A549 (cell line): ENCODE data around the gene RNASEH1. TPM values are rescaled to one million over a fixed set of nuclear protein-coding genes. Genes with fewer than 3 reads are reported as not detected.

Experiments used
- ATAC-seq, 2 experiments: fragments of 200-7000 bp in 1 of 2; fragments of >200 bp in 1 of 2; cut with Nextera tagmentation in 1 of 2; cut with Tn5 transposase in 1 of 2; 3 replicates each; pipeline versions ENCODE4 v1.8.0 to v1.9.1; 2018 to 2020; ENCODE audit warnings: mild to moderate bottlenecking in 1 of 2, moderate library complexity in 1 of 2
- CTCF ChIA-PET: fragments of 300-600 bp; sonication (Branson Sonifier 250); formaldehyde crosslinking; extraction: SDS; loops from one replicate; lab custom pipeline; 2021; ENCODE audit warnings: antibody characterized with exemption, inconsistent platforms; lab: Yijun Ruan, JAX
- POLR2A ChIA-PET: fragments of 350-600 bp; formaldehyde crosslinking; extraction: SDS; loops from one replicate; lab custom pipeline; 2021; ENCODE audit warnings: antibody characterized with exemption, inconsistent platforms; lab: Yijun Ruan, JAX
- DNase-seq, 2 experiments: peaks; one replicate each; pipeline versions ENCODE4 v3.0.0 to v3.0.0-alpha.2; 2011 to 2016; ENCODE audit warnings: low read depth in 1 of 2, low spot score in 1 of 2
- FAIRE-seq: peaks from 2 replicates; lab custom pipeline; 2011; peaks lifted over from hg19 to GRCh38; lab: Jason Lieb, UNC
- H3K27ac ChIP-seq, 2 experiments: fragments of >200 bp; sonication (Bioruptor Twin); formaldehyde crosslinking; 3 replicates each; pipeline ENCODE4 v1.5.1; 2016 to 2017
- H3K4me1 ChIP-seq: fragments of >200 bp; sonication (Bioruptor Twin); formaldehyde crosslinking; 3 replicates; pipeline ENCODE4 v1.6.1; 2016
- H3K4me2 ChIP-seq: fragments of >200 bp; sonication (Bioruptor Twin); formaldehyde crosslinking; 3 replicates; pipeline ENCODE4 v1.6.1; 2016
- H3K4me3 ChIP-seq: fragments of >200 bp; sonication (Bioruptor Twin); formaldehyde crosslinking; 3 replicates; pipeline ENCODE4 v1.5.1; 2016
- H3K9me3 ChIP-seq: fragments of >200 bp; sonication (Bioruptor Twin); formaldehyde crosslinking; 3 replicates; pipeline ENCODE4 v1.6.1; 2016
- ATOH8 ChIP-seq: fragments of 250-450 bp; sonication (Bioruptor Pico); IDR thresholded peaks from 2 replicates; pipeline ENCODE4 v1.5.0; 2020; ENCODE audit warnings: low read depth, mild to moderate bottlenecking, moderate library complexity
- CTCF ChIP-seq: fragments of >200 bp; sonication (Bioruptor Twin); formaldehyde crosslinking; IDR thresholded peaks from 3 replicates; pipeline ENCODE4 v1.5.1; 2016
- E2F6 ChIP-seq: IDR thresholded peaks from 2 replicates; pipeline ENCODE4 v1.6.1; 2012; ENCODE audit warnings: low read depth, borderline replicate concordance
- EHF ChIP-seq: fragments of 250-450 bp; sonication (Bioruptor Pico); IDR thresholded peaks from 2 replicates; pipeline ENCODE4 v1.5.0; 2020; ENCODE audit warnings: mild to moderate bottlenecking
- EP300 ChIP-seq, 2 experiments: fragments of >200 bp; sonication (Bioruptor Twin); formaldehyde crosslinking; IDR thresholded peaks; 2 replicates in 1 of 2; 3 replicates in 1 of 2; pipeline ENCODE4 v1.6.1; 2016 to 2017
- ESRRA ChIP-seq: fragments of 150-350 bp; IDR thresholded peaks from 2 replicates; pipeline ENCODE4 v1.6.1; 2014; ENCODE audit warnings: mild to moderate bottlenecking, low read length, borderline replicate concordance
- FOSL2 ChIP-seq, 2 experiments: fragments of 450-650 bp in 1 of 2; fragments of >200 bp in 1 of 2; sonication (Bioruptor Twin) in 1 of 2; formaldehyde crosslinking; IDR thresholded peaks; 2 replicates each; pipeline versions ENCODE4 v1.5.0 to v1.6.1; 2016 to 2020; ENCODE audit warnings: mild to moderate bottlenecking in 1 of 2, moderate library complexity in 1 of 2
- FOXS1 ChIP-seq: fragments of 250-450 bp; sonication (Bioruptor Pico); IDR thresholded peaks from 2 replicates; pipeline ENCODE4 v1.5.0; 2020; ENCODE audit warnings: mild to moderate bottlenecking, moderate library complexity
- HMGXB4 ChIP-seq: fragments of 250-450 bp; sonication (Bioruptor Pico); IDR thresholded peaks from 2 replicates; pipeline ENCODE4 v1.5.0; 2021; ENCODE audit warnings: mild to moderate bottlenecking, moderate library complexity, borderline replicate concordance
- HOXB13 ChIP-seq: fragments of 250-450 bp; sonication (Bioruptor Pico); IDR thresholded peaks from 2 replicates; pipeline ENCODE4 v1.5.0; 2020; ENCODE audit warnings: low read depth, mild to moderate bottlenecking, moderate library complexity
- JUN ChIP-seq, 2 experiments: fragments of >200 bp; sonication (Bioruptor Twin); formaldehyde crosslinking; IDR thresholded peaks; 2 replicates in 1 of 2; 3 replicates in 1 of 2; pipeline ENCODE4 v1.6.1; 2016 to 2017
- KDM5A ChIP-seq: fragments of 200-600 bp; sonication (generic); IDR thresholded peaks from 2 replicates; pipeline ENCODE4 v1.6.1; 2016; ENCODE audit warnings: antibody characterized with exemption, mild to moderate bottlenecking
- MAFK ChIP-seq: fragments of 450-650 bp; IDR thresholded peaks from 2 replicates; pipeline ENCODE4 v1.6.1; 2014; ENCODE audit not compliant: partially characterized antibody
- MAX ChIP-seq: IDR thresholded peaks from 2 replicates; pipeline ENCODE4 v1.6.1; 2012
- NPAS2 ChIP-seq: fragments of 250-450 bp; sonication (Bioruptor Pico); IDR thresholded peaks from 2 replicates; pipeline ENCODE4 v1.8.0; 2022; ENCODE audit warnings: mild to moderate bottlenecking, moderate library complexity, borderline replicate concordance
- NR3C1 ChIP-seq: fragments of >200 bp; sonication (Bioruptor Twin); formaldehyde crosslinking; IDR thresholded peaks from 3 replicates; pipeline ENCODE4 v1.6.1; 2017
- PBX3 ChIP-seq: IDR thresholded peaks from 2 replicates; pipeline ENCODE4 v1.6.1; 2012
- RARB ChIP-seq: fragments of 250-450 bp; sonication (Bioruptor Pico); IDR thresholded peaks from 2 replicates; pipeline ENCODE4 v1.8.0; 2021; ENCODE audit warnings: mild to moderate bottlenecking, moderate library complexity
- RCOR1 ChIP-seq: fragments of 150-350 bp; IDR thresholded peaks from 2 replicates; pipeline ENCODE4 v1.6.1; 2014; ENCODE audit warnings: antibody characterized with exemption, low read length, low read depth
- RNF2 ChIP-seq: fragments of 200-600 bp; sonication (generic); IDR thresholded peaks from 2 replicates; pipeline ENCODE4 v1.6.1; 2016; ENCODE audit warnings: low read depth, mild to moderate bottlenecking, antibody characterized with exemption, moderate library complexity, borderline replicate concordance
- SMC3 ChIP-seq: fragments of >200 bp; sonication (Bioruptor Twin); formaldehyde crosslinking; IDR thresholded peaks from 3 replicates; pipeline ENCODE4 v1.6.1; 2018; ENCODE audit warnings: inconsistent platforms
- SREBF2 ChIP-seq: fragments of 450-650 bp; IDR thresholded peaks from 2 replicates; pipeline ENCODE4 v1.6.1; 2014; ENCODE audit warnings: mild to moderate bottlenecking, moderate library complexity
- TFCP2L1 ChIP-seq: fragments of 250-450 bp; sonication (Bioruptor Pico); IDR thresholded peaks from 2 replicates; pipeline ENCODE4 v1.5.0; 2021; ENCODE audit warnings: mild to moderate bottlenecking
- ZC3H11A ChIP-seq: fragments of 450-650 bp; IDR thresholded peaks from 2 replicates; pipeline ENCODE4 v1.6.1; 2014; ENCODE audit warnings: antibody characterized with exemption, mild to moderate bottlenecking
- ZFP36 ChIP-seq: fragments of 450-650 bp; IDR thresholded peaks from 2 replicates; pipeline ENCODE4 v1.6.1; 2014; ENCODE audit warnings: borderline replicate concordance; ENCODE audit not compliant: partially characterized antibody
- WGBS: methylation state at CpG from one replicate; pipeline ENCODE4 v1.1.6; 2017; ENCODE audit errors: missing lambda C conversion rate; 5-methylcytosine and 5-hydroxymethylcytosine counted together
- polyA plus RNA-seq, 4 experiments: library from polyadenylated mRNA; depleted of rRNA in 3 of 4; stranded (reverse); fragments of >200 nt; fragmentation: RNase III in 1 of 4; extraction: RNeasy Plus Mini Kit Qiagen cat#74134 plus additional on column Dnase treatment in 1 of 4; gene quantifications; 2 replicates in 3 of 4; 3 replicates in 1 of 4; pipeline ENCODE4 v1.2.3, GENCODE V29; 2011 to 2017
- TF ChIP-seq, protein P1 (sequence below): fragments of 150-350 bp; IDR thresholded peaks from 2 replicates; pipeline ENCODE4 v1.6.1; 2014; ENCODE audit warnings: low read depth, mild to moderate bottlenecking, low read length

Gene RNASEH1
- polyA plus RNA-seq, 2 of the 4 experiments (the other 2 are of a cell fraction) = 54.3 to 55.3 TPM

DNA sequence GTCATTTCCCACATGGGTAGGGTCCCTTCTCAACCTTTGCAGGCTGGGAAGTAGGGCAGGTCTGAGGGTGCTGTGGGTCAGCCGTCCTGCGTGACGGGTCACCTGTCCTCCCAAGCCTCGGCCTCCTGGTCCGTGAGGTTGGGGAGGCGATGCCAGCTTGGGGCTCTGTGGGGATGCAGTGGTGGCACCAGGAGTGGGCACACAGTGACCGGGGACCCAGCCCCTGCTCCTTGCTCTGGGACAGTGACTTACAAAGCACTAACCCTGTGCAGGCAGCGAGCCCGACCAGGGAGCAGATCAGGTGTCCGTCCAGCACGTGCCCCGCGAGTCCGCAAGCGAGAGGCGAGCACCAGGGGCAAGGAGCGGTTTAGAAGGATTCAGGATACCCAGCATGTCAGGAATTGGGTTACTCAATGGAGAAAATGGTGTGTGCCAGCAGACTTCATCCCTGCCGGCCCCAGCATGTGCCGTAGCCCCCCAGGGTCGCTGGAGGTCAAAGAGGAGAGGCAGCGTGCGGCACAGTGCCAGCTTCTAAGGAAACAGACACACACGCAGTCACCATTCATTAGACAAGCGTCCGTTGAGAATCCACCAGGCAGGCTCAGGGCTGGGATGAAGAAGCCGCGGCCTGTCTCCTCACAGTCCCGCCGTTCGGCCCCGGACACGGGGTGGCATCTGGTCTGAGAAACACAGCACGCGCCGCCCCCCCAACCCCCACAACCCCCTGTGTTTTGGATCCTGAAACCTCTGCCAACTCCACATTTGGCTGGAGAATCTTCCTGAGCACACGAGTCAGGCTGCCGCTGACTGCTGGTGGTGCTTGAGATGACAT lies 48.5 kb upstream of the RNASEH1 start:
- no peaks in the 10 kb centered on the region for H3K9me3 ChIP-seq
- TF ChIP-seq E2F6 (no peak), EHF (no peak), MAX (no peak), KDM5A (no peak), ZC3H11A (no peak), HOXB13 (CRISPR knock-in tag) (no peak), NR3C1 (no peak), SMC3 (no peak), ESRRA (no peak), ATOH8 (CRISPR knock-in tag) (no peak), FOXS1 (CRISPR knock-in tag) (no peak), ZFP36 (no peak), SREBF2 (no peak), FOSL2 (IDR thresholded peaks at IDR 0.05) (no peak), FOSL2 (CRISPR knock-in tag; IDR thresholded peaks at IDR 0.05) (no peak), HMGXB4 (CRISPR knock-in tag) (no peak), MAFK (no peak), NPAS2 (CRISPR knock-in tag) (no peak), RNF2 (no peak)
- TF ChIP-seq, all 56 proteins: peak for 0
- DNase-seq = no peak
- H3K27ac ChIP-seq = peak overlapping the region; percentile 85 to 95
- H3K4me3 ChIP-seq = no peak overlapping the region
- peaks cover 22% of the 10 kb centered on the region for H3K4me1 ChIP-seq
- peak overlapping the region; percentile 89 for H3K4me2 ChIP-seq
- CTCF ChIA-PET = no interaction called here
- no peak for FAIRE-seq
- WGBS = 94% methylated on average over 32 of the region's 37 CpGs
- POLR2A ChIA-PET = no interaction called here
- ATAC-seq = no peak

GRCh38 chr2:3606028-3606369 lies 47.9 kb upstream of the RNASEH1 start:
- peak overlapping the region; percentile 85 to 95 for H3K27ac ChIP-seq

More at GRCh38 chr2:3606028-3606369, 47.9 kb upstream of the RNASEH1 start:
- WGBS = 91% methylated on average over 8 of the region's 11 CpGs
- Histone ChIP-seq H3K4me3 (peak overlapping the region; percentile 31), H3K9me3 (no peaks in the 10 kb centered on the region), H3K4me1 (peaks cover 22% of the 10 kb centered on the region), H3K4me2 (peak overlapping the region; percentile 89)
- ChIA-PET CTCF (no interaction called here), POLR2A (interaction anchor here (1.8 kb wide), 1 partner anchor 48 kb away, joined by 9 read pairs; the partner anchor contains the start of gene RNASEH1)
- ATAC-seq (no peak), FAIRE-seq (no peak), DNase-seq (no peak)
- TF ChIP-seq TFCP2L1 (CRISPR knock-in tag) (no peak), EP300 (IDR thresholded peaks at IDR 0.05) (no peak), RARB (CRISPR knock-in tag) (no peak), FOXS1 (CRISPR knock-in tag) (no peak), CTCF (no peak), RCOR1 (no peak), JUN (IDR thresholded peaks at IDR 0.05) (no peak), PBX3 (no peak)
- TF ChIP-seq, protein P1, sequence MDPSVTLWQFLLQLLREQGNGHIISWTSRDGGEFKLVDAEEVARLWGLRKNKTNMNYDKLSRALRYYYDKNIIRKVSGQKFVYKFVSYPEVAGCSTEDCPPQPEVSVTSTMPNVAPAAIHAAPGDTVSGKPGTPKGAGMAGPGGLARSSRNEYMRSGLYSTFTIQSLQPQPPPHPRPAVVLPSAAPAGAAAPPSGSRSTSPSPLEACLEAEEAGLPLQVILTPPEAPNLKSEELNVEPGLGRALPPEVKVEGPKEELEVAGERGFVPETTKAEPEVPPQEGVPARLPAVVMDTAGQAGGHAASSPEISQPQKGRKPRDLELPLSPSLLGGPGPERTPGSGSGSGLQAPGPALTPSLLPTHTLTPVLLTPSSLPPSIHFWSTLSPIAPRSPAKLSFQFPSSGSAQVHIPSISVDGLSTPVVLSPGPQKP = no peak
